ENCODE results near the gene CROCC2.

The CROCC2 gene

GRCh38 chr2:241015439-241015838 lies 109.3 kb downstream of the CROCC2 start:
- no peak for DNase-seq
- in situ Hi-C loops (cut with MboI; ENCODE audit: low pct_unique_long_range_greater_than_20kb, low sequenced_read_pairs): no loop called here

DNA sequence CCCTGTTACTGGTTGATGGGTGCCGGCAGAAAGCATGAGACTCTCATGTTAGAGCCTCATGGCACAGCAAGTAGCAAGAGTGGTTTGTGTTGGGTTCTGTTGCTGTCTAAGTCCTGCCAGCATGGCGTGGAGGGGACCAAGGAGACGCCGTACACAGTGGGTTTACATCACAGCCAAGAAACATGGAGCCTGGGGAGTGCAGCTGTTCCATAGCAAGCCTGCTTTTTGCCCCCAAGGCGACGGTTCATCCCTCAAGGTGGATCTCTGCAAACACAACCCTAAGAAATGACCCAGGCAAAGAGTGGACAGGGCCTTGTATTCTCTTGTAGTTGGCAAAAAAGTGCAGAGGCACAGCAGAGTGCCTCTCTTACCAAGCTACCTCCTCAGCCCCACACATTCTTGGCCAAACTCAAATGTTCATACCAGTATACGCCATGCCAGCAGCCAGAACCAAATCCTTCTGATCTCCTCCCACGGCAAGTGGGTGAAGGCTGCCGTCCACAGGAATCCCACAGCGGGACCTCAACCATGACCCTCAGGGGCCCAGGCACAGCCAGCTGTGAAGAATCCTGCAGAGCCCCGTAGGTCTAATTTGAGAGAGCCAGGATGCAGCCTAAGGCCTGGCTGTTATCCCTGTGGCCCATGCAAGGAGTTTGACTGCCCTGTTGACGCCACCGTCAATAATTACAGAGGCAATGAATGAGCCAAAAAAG lies 111.2 kb downstream of the CROCC2 start:
- in situ Hi-C loops (cut with MboI; ENCODE audit: low pct_unique_long_range_greater_than_20kb, low sequenced_read_pairs): no loop called here
- DNase-seq: no peak

DNA sequence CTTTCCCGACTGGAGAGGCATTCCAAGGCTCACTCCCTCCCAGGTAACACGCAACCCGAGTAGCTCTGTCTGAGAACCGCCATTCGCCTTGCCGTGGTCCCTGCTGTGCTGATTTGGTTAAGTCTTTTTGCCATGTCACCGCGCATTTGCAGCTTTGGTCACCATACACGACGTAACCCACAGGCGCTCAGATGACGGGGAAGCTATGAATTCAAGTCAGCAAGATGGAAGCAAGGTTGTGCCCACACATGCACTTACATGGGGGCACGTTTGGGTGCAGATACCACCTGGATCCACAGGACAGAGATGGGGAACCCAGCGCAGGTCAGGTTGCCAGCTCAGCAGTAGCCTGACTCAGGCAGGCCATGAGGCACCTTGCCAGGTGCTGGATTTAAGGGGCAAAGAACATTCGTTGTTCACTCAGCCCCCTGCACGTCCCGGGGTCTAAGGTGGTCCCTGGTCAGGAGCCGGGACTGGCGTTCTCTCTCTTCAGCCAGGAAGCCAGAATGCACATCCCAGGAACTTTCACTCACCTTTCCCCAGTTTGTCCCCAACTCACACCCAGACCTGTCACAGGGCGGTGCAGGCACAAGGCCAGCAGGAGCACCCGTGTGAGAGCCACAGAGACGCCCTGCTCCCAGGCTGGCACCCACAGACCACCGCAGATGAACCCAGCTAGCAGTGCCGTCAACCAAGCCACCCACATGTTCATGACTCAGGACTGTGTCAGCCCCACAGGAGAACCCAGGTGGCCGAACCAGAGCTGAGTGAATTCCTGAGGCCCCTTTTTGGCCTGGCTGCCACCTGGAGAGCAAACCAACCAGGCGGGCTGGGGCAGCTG lies 112.1 kb downstream of the CROCC2 start:
- in situ Hi-C loops (cut with MboI; ENCODE audit: low pct_unique_long_range_greater_than_20kb, low sequenced_read_pairs): no loop called here
- DNase-seq: no peak

GRCh38 chr2:241019441-241020139 lies 113.5 kb downstream of the CROCC2 start:
- in situ Hi-C loops (cut with MboI; ENCODE audit: low pct_unique_long_range_greater_than_20kb, low sequenced_read_pairs): no loop called here
- DNase-seq: no peak

DNA sequence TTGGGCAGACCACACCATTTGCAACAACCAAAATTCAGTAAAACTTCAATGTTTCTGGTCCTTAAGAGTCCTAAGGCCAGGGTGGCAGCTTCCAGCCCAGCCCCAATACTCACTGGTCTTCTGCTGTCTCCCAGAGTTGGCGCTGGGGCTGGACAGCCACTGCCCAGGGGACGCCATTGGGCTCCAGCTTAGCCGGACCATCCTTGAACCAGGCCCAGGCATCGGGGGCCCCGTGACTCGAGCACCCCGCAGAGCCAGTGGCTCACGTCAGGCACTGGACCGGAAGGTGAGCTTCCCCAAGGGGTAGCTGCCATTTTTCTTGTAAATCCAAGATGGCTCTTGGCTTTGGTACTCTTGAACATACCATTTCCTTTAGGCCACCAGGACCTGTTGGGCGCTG lies 114.1 kb downstream of the CROCC2 start:
- in situ Hi-C loops (cut with MboI; ENCODE audit: low pct_unique_long_range_greater_than_20kb, low sequenced_read_pairs): no loop called here

GRCh38 chr2:241020629-241021190 lies 114.6 kb downstream of the CROCC2 start:
- no peak for DNase-seq
- in situ Hi-C loops (cut with MboI; ENCODE audit: low pct_unique_long_range_greater_than_20kb, low sequenced_read_pairs): no loop called here

More for the DNA sequence above, 114.1 kb downstream of the CROCC2 start:
- no peak for DNase-seq

GRCh38 chr2:241025639-241026038 lies 119.5 kb downstream of the CROCC2 start:
- in situ Hi-C loops (cut with MboI; ENCODE audit: low pct_unique_long_range_greater_than_20kb, low sequenced_read_pairs): no loop called here
- DNase-seq: no peak

DNA sequence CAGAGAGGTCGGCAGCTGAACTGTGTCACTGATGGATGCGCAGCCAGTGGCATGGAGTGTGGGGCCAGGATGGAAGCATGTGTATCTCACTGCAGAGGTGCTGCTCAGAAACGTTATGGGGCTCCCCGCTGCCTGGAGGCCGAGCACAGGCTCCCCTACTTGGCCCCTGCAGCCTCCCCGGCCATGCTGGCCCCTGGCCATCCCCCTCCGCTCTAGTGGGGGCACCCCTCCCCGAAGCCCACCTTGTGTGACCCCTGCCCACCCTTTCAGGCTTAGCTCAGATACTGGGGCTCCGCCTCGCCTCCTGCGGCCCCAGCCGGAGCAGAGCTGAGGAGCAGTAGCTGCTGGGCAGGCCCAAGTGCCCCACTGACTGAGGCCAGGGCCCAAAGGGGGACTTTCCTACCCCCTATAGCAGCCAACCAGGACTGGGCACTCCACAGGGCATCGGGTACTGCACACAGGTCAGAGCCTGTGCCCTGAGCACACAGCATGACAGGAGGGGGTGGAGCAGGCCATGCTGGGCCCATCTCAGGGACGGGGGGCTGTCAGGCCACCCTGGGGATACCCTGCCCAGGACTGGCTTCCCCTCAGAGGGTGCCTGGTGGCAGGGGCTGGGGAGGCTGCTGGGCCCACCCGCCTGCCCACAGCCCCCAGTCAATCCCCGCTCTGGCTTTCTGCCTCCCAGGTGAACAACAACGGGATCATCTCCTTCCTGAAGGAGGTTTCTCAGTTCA lies 123.6 kb downstream of the CROCC2 start:
- in situ Hi-C loops (cut with MboI; ENCODE audit: low pct_unique_long_range_greater_than_20kb, low sequenced_read_pairs): no loop called here
- DNase-seq: no peak

DNA sequence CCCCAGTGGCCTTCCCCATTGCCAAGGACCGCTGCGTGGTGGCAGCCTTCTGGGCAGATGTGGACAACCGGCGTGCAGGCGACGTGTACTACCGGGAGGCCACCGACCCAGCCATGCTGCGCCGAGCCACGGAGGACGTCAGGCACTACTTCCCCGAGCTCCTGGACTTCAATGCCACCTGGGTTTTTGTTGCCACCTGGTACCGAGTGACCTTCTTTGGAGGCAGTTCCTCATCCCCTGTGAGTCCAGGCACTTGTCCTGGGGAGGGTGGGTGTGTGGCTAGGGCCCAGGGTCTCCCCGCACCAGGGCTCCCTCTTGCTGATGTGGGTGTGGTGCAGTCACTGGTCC lies 124.2 kb downstream of the CROCC2 start:
- DNase-seq: no peak
- in situ Hi-C loops (cut with MboI; ENCODE audit: low pct_unique_long_range_greater_than_20kb, low sequenced_read_pairs): no loop called here

- DNase-seq: no peak
- in situ Hi-C loops (cut with MboI; ENCODE audit: low pct_unique_long_range_greater_than_20kb, low sequenced_read_pairs): no loop called here
Measured at GRCh38 chr2:241030883-241031282, 124.7 kb downstream of the CROCC2 start.

- no peak for DNase-seq
- in situ Hi-C loops (cut with MboI; ENCODE audit: low pct_unique_long_range_greater_than_20kb, low sequenced_read_pairs): no loop called here
Measured at GRCh38 chr2:241031436-241032165, 125.5 kb downstream of the CROCC2 start.

GRCh38 chr2:241033336-241033987 lies 127.3 kb downstream of the CROCC2 start:
- no peak for DNase-seq
- in situ Hi-C loops (cut with MboI; ENCODE audit: low pct_unique_long_range_greater_than_20kb, low sequenced_read_pairs): no loop called here

DNA sequence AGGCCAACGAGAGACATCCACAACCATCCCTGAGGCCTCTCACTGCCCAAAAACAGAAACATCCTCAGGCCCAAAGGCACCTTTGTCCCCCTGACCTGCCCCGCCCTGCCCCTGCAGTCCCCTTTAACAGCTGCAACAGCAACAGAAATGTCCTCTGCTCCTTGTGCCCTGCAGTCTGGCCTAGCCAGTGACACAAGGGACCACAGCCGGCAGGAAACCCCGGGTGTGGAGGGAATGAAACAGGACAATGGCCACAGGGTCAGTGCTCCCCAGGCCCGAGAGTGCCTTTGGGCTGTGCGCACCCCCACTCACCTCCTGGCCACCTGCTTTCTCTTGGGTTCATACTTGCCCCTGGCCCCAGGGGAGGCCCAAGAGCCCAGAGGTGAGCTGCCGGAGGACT lies 127.9 kb downstream of the CROCC2 start:
- DNase-seq: no peak
- in situ Hi-C loops (cut with MboI; ENCODE audit: low pct_unique_long_range_greater_than_20kb, low sequenced_read_pairs): no loop called here

- in situ Hi-C loops (cut with MboI; ENCODE audit: low pct_unique_long_range_greater_than_20kb, low sequenced_read_pairs): no loop called here
Measured at GRCh38 chr2:241034490-241035141, 128.5 kb downstream of the CROCC2 start.

DNA sequence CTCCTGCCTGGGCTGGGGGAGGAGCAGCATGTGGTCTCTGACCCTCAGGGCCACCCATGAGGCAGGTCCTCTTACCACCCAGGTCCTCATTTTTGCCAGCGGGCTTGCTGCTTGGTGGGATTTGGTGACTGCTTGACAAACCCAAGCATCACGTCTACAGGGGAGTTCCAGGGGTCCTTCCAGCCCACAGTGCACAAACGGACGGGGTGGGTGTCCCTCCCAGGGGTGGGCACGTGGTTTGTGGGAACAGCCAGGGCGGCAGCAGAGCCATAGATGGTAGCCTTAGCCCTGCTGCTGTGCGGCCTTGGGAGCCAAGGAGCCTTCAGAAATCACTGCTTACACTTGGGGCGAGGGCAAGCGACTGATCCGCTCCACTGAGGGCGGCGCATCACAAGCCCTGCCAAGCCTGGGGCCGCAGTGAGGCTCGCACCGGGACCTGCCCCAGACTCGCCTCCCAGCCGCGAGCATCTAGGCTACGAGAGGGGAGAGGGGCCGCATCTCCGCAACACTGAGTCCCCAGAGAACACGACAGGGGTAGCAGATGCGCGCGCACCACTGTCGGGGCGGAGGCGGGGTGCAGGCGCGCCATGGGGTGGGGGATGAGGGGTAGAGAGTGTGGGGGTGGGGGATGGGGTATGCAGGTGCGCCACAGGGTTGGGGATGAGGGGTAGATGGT lies 129.1 kb downstream of the CROCC2 start:
- in situ Hi-C loops (cut with MboI; ENCODE audit: low pct_unique_long_range_greater_than_20kb, low sequenced_read_pairs): no loop called here
- DNase-seq: no peak

More at GRCh38 chr2:241034490-241035141, 128.5 kb downstream of the CROCC2 start:
- DNase-seq: no peak

DNA sequence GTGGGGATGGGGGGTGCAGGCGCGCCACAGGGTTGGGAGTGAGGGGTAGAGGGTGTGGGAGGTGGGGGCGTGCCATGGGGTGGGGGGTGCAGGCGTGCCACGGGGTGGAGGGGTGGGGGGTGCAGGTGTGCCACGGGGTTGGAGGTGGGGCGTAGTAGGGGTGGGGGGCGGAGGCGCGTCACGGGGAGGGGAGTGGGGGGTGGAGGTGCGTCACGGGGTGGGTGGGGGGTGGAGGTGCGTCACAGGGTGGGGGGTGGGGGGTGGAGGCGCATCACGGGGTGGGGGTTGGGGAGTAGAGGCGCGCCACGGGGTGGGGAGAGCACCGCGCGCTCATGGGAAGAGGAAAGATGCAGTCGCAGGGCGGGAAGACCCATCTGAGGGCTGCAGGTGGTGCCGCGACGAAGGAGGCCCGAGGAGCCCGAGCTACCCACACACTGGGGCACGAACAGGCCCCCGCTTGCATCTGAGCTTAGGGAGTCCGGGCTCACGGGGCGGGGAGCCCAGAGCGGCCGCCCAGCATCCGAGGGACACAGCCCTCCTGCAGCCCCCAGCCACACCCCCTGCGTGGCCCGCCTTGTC lies 129.8 kb downstream of the CROCC2 start:
- in situ Hi-C loops (cut with MboI; ENCODE audit: low pct_unique_long_range_greater_than_20kb, low sequenced_read_pairs): no loop called here
- DNase-seq: no peak

All from KBM-7 (cell line).